H1 (cell line): Measurements from ENCODE around the gene ERGIC3. TPM values are rescaled to one million over a fixed set of nuclear protein-coding genes. Genes with fewer than 3 reads are reported as not detected.

Source experiments
- CTCF ChIA-PET: fragments of 300-600 bp; sonication (Branson Sonifier 250); formaldehyde crosslinking; loops from one replicate; lab custom pipeline; 2021; ENCODE audit not compliant: partially characterized antibody; lab: Charles Lee
- POLR2A ChIA-PET: fragments of 300-600 bp; sonication (Branson Sonifier 250); formaldehyde crosslinking; loops from one replicate; lab custom pipeline; 2021; ENCODE audit warnings: inconsistent platforms; ENCODE audit not compliant: partially characterized antibody; lab: Charles Lee
- DNase-seq, 2 experiments: peaks; one replicate each; pipeline versions ENCODE4 v3.0.0 to v3.0.0-alpha.2; 2010 to 2022; ENCODE audit warnings: low spot score in 2 of 2, low read depth in 1 of 2, mixed read lengths in 1 of 2
- FAIRE-seq: peaks from 2 replicates; lab custom pipeline; 2011; peaks lifted over from hg19 to GRCh38; lab: Jason Lieb, UNC
- H2AFZ ChIP-seq: 2 replicates; pipeline ENCODE4 v1.8.1; 2012; ENCODE audit warnings: low read length, inconsistent platforms
- H2AK5ac ChIP-seq: 2 replicates; pipeline ENCODE4 v1.6.1; 2013; ENCODE audit warnings: low read depth, low read length
- H2BK120ac ChIP-seq: replicated peaks from 2 replicates; pipeline ENCODE3; 2013; ENCODE audit warnings: low read depth, low read length, inconsistent platforms
- H2BK12ac ChIP-seq: 2 replicates; pipeline ENCODE4 v1.6.1; 2013; ENCODE audit warnings: low read depth, low read length
- H2BK15ac ChIP-seq: 2 replicates; pipeline ENCODE4 v1.6.1; 2013; ENCODE audit warnings: low read length
- H2BK20ac ChIP-seq: 2 replicates; pipeline ENCODE4 v1.6.1; 2013; ENCODE audit warnings: low read length
- H2BK5ac ChIP-seq: 2 replicates; pipeline ENCODE4 v1.6.1; 2013; ENCODE audit warnings: low read depth, low read length
- H3K14ac ChIP-seq: 2 replicates; pipeline ENCODE4 v1.6.1; 2013; ENCODE audit warnings: inconsistent platforms; ENCODE audit not compliant: insufficient read length
- H3K18ac ChIP-seq: 2 replicates; pipeline ENCODE4 v1.6.1; 2013; ENCODE audit warnings: low read length; ENCODE audit errors: extremely low read depth
- H3K23ac ChIP-seq: 2 replicates; pipeline ENCODE4 v1.6.1; 2013; ENCODE audit warnings: inconsistent platforms; ENCODE audit not compliant: insufficient read length
- H3K23me2 ChIP-seq: 2 replicates; pipeline ENCODE4 v1.6.1; 2013; ENCODE audit warnings: low read depth, low read length
- H3K27ac ChIP-seq: 2 replicates; pipeline ENCODE4 v1.6.1; 2011; ENCODE audit warnings: low read depth, low read length, inconsistent platforms
- H3K27me3 ChIP-seq, 4 experiments: replicated peaks in 1 of 4; 1 replicate in 1 of 4; 2 replicates in 3 of 4; pipeline versions ENCODE4 v1.6.1 to v1.8.1; 2011 to 2013; ENCODE audit warnings: low read length in 3 of 4, mild to moderate bottlenecking in 3 of 4, inconsistent platforms in 2 of 4, mixed read lengths in 2 of 4, moderate library complexity in 1 of 4; ENCODE audit not compliant: control insufficient read depth in 3 of 4, insufficient read depth in 3 of 4; ENCODE audit errors: extremely low read depth in 1 of 4
- H3K36me3 ChIP-seq, 4 experiments: 2 replicates each; pipeline versions ENCODE4 v1.6.1 to v1.8.1; 2011 to 2013; ENCODE audit warnings: mild to moderate bottlenecking in 4 of 4, low read length in 3 of 4, moderate library complexity in 2 of 4, control low read depth in 1 of 4, inconsistent platforms in 1 of 4; ENCODE audit not compliant: insufficient read depth in 4 of 4, control insufficient read depth in 2 of 4
- H3K4ac ChIP-seq: replicated peaks from 2 replicates; pipeline ENCODE3; 2013; ENCODE audit warnings: low read length, low read depth, mixed read lengths, inconsistent platforms; ENCODE audit not compliant: insufficient read length
- H3K4me1 ChIP-seq, 4 experiments: replicated peaks in 1 of 4; 1 replicate in 1 of 4; 2 replicates in 3 of 4; pipeline versions ENCODE4 v1.6.1 to v1.8.1; 2011 to 2013; ENCODE audit warnings: low read length in 3 of 4, inconsistent platforms in 2 of 4, mixed read lengths in 1 of 4; ENCODE audit not compliant: insufficient read depth in 4 of 4, control insufficient read depth in 3 of 4
- H3K4me2 ChIP-seq, 2 experiments: 2 replicates each; pipeline versions ENCODE4 v1.6.1 to v1.8.1; 2011 to 2013; ENCODE audit warnings: low read depth in 2 of 2, low read length in 2 of 2, control low read depth in 1 of 2, inconsistent platforms in 1 of 2, mild to moderate bottlenecking in 1 of 2; ENCODE audit not compliant: insufficient read depth in 1 of 2
- H3K4me3 ChIP-seq, 4 experiments: fragments of 200-600, 300-600 bp in 1 of 4; sonication (generic), shearing (Covaris generic), sonication (Bioruptor Twin) in 1 of 4; 2 replicates each; pipeline versions ENCODE4 v1.5.1 to v1.8.1; 2011 to 2016; ENCODE audit warnings: low read length in 4 of 4, low read depth in 3 of 4, control low read depth in 2 of 4, inconsistent platforms in 2 of 4, mild to moderate bottlenecking in 2 of 4, mixed read lengths in 1 of 4, moderate library complexity in 1 of 4; ENCODE audit not compliant: insufficient read depth in 2 of 4; ENCODE audit errors: extremely low read depth in 1 of 4
- H3K56ac ChIP-seq: replicated peaks from 2 replicates; pipeline ENCODE3; 2013; ENCODE audit warnings: low read depth, mild to moderate bottlenecking, mixed read lengths, low read length, inconsistent platforms; ENCODE audit not compliant: insufficient read length
- H3K79me1 ChIP-seq: 2 replicates; pipeline ENCODE4 v1.6.1; 2013; ENCODE audit warnings: low read depth, low read length, control low read depth
- H3K79me2 ChIP-seq, 2 experiments: 2 replicates each; pipeline versions ENCODE4 v1.6.1 to v1.8.1; 2012 to 2013; ENCODE audit warnings: low read length in 2 of 2, mild to moderate bottlenecking in 2 of 2, inconsistent platforms in 1 of 2; ENCODE audit not compliant: insufficient read depth in 2 of 2, control insufficient read depth in 1 of 2
- H3K9ac ChIP-seq, 4 experiments: replicated peaks in 1 of 4; 1 replicate in 1 of 4; 2 replicates in 3 of 4; pipeline versions ENCODE4 v1.6.1 to v1.8.1; 2011 to 2013; ENCODE audit warnings: low read depth in 3 of 4, low read length in 3 of 4, control low read depth in 2 of 4, mild to moderate bottlenecking in 2 of 4, moderate library complexity in 2 of 4, inconsistent platforms in 1 of 4; ENCODE audit errors: extremely low read depth in 1 of 4
- H3K9me3 ChIP-seq, 2 experiments: 2 replicates each; pipeline versions ENCODE4 v1.6.1 to v1.8.1; 2012 to 2013; ENCODE audit warnings: mild to moderate bottlenecking in 2 of 2, moderate library complexity in 2 of 2, control low read depth in 1 of 2, inconsistent platforms in 1 of 2, low read depth in 1 of 2, low read length in 1 of 2, mixed read lengths in 1 of 2; ENCODE audit not compliant: insufficient read depth in 2 of 2
- H4K20me1 ChIP-seq, 2 experiments: replicated peaks in 1 of 2; 2 replicates each; pipeline versions ENCODE3 to v1.8.1; 2011 to 2013; ENCODE audit warnings: inconsistent platforms in 2 of 2, low read length in 2 of 2, mild to moderate bottlenecking in 1 of 2; ENCODE audit not compliant: insufficient read depth in 2 of 2, control insufficient read depth in 1 of 2
- H4K5ac ChIP-seq: 2 replicates; pipeline ENCODE4 v1.6.1; 2013; ENCODE audit warnings: low read length, low read depth, mixed read lengths, inconsistent platforms; ENCODE audit not compliant: insufficient read length
- H4K8ac ChIP-seq: 2 replicates; pipeline ENCODE4 v1.8.0; 2013; ENCODE audit warnings: mild to moderate bottlenecking, moderate library complexity, low read length, inconsistent platforms; ENCODE audit not compliant: insufficient read depth; ENCODE audit errors: extremely low read depth
- H4K91ac ChIP-seq: replicated peaks from 2 replicates; pipeline ENCODE3; 2013; ENCODE audit warnings: low read length, mixed read lengths, inconsistent platforms; ENCODE audit not compliant: insufficient read length
- WGBS, 2 experiments: shearing (Covaris generic) in 1 of 2; methylation state at CpG; one replicate each; pipeline versions ENCODE4 v1.1.6 to v1.1.7; 2013 to 2015; ENCODE audit warnings: low lambda C conversion rate in 2 of 2, mixed read lengths in 2 of 2, inconsistent platforms in 1 of 2, low coverage in 1 of 2, missing lambda C conversion rate in 1 of 2; ENCODE audit not compliant: insufficient replicate concordance in 2 of 2, insufficient coverage in 1 of 2, insufficient read length in 1 of 2; ENCODE audit errors: extremely low coverage in 1 of 2, missing lambda C conversion rate in 1 of 2; 5-methylcytosine and 5-hydroxymethylcytosine counted together
- polyA plus RNA-seq, 7 experiments: library from polyadenylated mRNA; depleted of rRNA in 3 of 7; stranded (reverse) in 5 of 7; unstranded in 2 of 7; fragments of >200 nt in 5 of 7; fragments of 200-250 nt in 2 of 7; gene quantifications; 1 replicate in 5 of 7; 2 replicates in 1 of 7; 4 replicates in 1 of 7; pipeline versions ENCODE4 v1.2.1 to v1.2.3, GENCODE V29; 2011 to 2013; ENCODE audit warnings: missing spikeins in 2 of 7, mixed read lengths in 2 of 7
- total RNA-seq: library from RNA; stranded (reverse); fragmentation: NEBNext Ultra II Directional; extraction: Animal tissue kit (Norgen Biotek cat#: 25700); gene quantifications from 2 replicates; pipeline ENCODE4 v1.2.1, GENCODE V29; 2021

ERGIC3 gene
- total and polyA plus RNA-seq, 2 of the 8 experiments (the other 6 are each of a cell fraction or from before 2014, with no cell fraction given): 178 to 341 TPM

DNA sequence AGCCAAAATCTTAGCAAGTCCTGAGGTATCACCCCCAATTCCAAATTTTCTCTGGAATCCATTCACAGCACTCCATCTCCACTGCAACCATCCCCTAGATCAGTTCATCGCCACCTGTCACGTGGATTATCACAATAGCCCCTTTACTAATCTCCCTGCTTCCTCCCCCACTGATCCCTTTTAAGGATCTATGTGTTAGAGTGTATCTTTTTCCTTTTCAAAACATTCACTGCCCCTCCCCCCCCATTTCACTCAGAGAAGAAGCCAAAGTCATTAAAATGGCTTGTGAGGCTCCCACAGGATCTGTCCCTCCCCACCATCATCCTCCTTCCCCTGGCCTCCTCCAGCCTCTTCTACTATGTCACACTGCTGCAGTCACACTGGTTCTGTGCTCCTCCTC, 55.3 kb downstream of the ERGIC3 start:
- H2AK5ac ChIP-seq: no peak overlapping the region
- no peaks in the 10 kb centered on the region for H3K79me1 ChIP-seq
- no peaks in the 10 kb centered on the region for H3K36me3 ChIP-seq
- H3K27ac ChIP-seq: no peak overlapping the region
- H3K23ac ChIP-seq: no peak overlapping the region
- no peak overlapping the region for H2BK15ac ChIP-seq
- no peak overlapping the region for H2BK5ac ChIP-seq
- H3K4me2 ChIP-seq: no peak overlapping the region
- no peak overlapping the region for H3K4me3 ChIP-seq
- ChIA-PET POLR2A (interaction anchor here (1.2 kb wide), 1 partner anchor 19 kb away, joined by 3 read pairs; no protein-coding TSS in a partner anchor), CTCF (interaction anchor here (0.9 kb wide), 2 partner anchors 22 to 86 kb away, joined by 3 to 4 read pairs; no protein-coding TSS in a partner anchor)
- no peak overlapping the region for H3K18ac ChIP-seq
- H3K9me3 ChIP-seq: no peaks in the 10 kb centered on the region
- no peak for FAIRE-seq
- no peak overlapping the region for H4K5ac ChIP-seq
- no peaks in the 10 kb centered on the region for H3K79me2 ChIP-seq
- H4K91ac ChIP-seq: no peak overlapping the region
- H4K8ac ChIP-seq: no peak overlapping the region
- H2AFZ ChIP-seq: no peak overlapping the region
- H3K4me1 ChIP-seq: peaks cover 0 to 14% (median 7%) of the 10 kb centered on the region in 4 experiments; a peak in 4 of 7 replicates
- no peak for DNase-seq
- H3K23me2 ChIP-seq: peaks cover 11% of the 10 kb centered on the region; the same call in 1 of the 2 replicates
- no peak overlapping the region for H3K56ac ChIP-seq
- H2BK20ac ChIP-seq: no peak overlapping the region
- H3K4ac ChIP-seq: no peak overlapping the region
- 100% methylated on average over 2 of the region's 2 CpGs; no CpG with 5 or more reads in 1 of the 2 experiments for WGBS, 2 experiments
- H4K20me1 ChIP-seq: peaks cover 0 to 2% of the 10 kb centered on the region in 2 experiments
- no peak overlapping the region for H3K9ac ChIP-seq
- H2BK12ac ChIP-seq: peak overlapping the region; percentile 39; the same call in 1 of the 2 replicates
- H3K14ac ChIP-seq: no peak overlapping the region
- no peak overlapping the region for H2BK120ac ChIP-seq
- peaks cover 1 to 31% (median 21%) of the 10 kb centered on the region in 4 experiments for H3K27me3 ChIP-seq
